Kidney capillary endothelial cell (primary cell): ENCODE data around the gene ELP4.
"Not testable (repeated sequence)": the region's sequence is repeated elsewhere in the genome, so short reads cannot be mapped to it uniquely, and the experiment has no call there.

Experiments used
- DNase-seq: peaks from one replicate; pipeline ENCODE4 v3.0.0-alpha.2; 2018; ENCODE audit warnings: low spot score

ELP4 gene

DNA sequence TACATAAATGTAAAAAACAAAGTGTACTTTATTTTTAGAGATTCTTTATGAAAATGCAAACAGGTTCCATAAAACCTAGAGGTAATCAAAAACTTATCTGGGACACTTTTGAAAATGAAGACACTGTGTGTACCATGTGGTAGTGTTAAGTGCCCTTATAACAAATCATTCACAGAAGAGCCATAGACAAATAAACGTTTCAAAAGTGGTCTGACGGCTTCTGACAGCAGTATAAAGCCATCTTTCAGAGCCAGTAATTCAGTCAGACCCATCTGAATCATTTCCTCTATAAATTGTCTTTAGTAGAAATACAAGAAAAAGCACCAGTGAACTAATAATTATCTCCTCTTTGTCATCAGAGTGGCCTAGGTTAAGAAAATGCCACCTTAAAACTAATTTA lies 201.6 kb downstream of the ELP4 start:
- peak; percentile 5 for DNase-seq

DNA sequence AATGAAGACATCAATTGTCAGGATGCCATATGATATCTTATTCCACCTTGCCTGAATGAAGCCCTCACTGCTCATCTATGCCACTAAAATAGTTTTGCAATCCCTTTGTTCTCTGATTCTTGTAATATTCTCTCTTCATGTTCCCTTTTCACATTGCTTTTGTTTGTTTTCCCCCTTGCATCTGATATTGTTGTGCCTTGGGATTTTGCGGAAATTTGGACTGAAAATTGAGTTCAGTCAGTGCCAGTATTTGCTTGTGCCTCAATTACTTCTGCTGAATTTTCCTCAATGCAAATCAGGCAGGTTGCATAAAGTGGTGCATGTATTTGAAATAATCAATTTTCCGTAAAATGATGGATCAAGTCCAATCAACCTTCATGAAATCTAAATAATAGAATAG lies 203.3 kb downstream of the ELP4 start:
- DNase-seq, result no peak

DNA sequence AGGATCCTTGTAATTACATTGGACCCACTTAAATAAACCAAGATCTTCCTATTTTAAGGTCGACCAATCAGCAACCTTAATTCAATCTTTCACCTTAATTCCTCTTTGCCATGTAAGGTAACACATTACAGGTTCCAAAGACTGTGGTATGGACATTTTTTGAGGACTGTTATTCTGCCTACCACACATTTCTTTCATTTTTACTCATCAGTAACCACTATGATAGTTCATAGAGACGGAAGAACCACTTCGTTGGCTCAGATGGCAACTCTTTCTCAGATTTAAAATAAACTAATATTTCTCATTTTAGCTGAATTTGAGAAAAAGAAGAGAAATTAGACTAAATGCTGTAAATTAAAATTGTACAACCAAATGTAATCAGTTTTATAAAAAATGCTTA lies 205.3 kb downstream of the ELP4 start:
- DNase-seq, result no peak

DNA sequence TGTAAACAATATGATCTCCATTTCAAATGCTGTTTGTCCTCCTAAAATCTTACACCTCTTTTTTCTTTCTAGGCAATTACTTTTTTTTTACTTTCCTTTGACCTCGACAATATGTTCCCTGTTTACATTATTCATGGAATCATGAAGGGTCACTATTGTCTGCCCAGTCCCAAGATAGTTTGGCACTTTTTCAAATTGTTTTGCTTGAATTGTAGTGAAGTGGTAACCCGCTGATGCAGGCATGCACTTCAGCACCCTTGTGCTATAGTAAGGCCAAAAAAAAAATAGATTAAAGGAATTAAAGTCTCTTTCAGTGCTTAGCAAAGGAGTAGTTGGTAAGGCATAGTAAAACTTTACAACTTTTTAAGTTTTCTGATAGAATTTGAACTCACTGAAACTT lies 210.7 kb downstream of the ELP4 start:
- no peak for DNase-seq

DNA sequence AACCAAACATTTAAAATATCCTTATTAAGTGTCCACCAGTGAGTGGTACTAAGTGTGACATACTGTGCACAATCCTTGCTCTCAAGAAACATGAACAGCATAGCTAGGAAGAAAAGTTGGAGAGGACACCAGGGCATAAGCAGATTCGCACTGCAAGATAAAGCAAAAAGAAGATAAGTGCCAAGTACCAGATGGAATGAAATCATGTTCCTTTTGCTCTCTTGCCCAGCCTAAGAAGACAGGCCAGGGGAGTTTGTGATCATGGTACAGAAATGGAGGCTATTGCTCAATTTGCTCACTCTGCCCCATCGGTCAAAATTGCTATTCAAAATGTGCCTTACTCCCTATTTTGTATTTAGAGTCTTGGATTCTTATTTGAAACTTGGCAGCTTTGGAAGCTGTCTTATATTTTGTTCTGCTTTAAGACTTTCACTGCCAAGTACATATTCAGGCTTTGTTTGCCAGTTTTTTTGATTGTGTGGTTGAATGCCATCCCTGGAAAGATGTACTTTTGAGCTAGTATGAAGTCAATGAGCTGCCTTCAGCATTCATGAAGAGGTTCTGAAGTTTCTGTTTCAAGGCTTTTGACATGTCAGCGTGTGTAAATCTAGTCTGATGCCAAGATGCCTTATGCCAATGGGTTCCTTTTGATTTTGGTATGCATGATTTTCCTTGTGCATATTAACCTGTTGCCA lies 211.3 kb downstream of the ELP4 start:
- no peak for DNase-seq

DNA sequence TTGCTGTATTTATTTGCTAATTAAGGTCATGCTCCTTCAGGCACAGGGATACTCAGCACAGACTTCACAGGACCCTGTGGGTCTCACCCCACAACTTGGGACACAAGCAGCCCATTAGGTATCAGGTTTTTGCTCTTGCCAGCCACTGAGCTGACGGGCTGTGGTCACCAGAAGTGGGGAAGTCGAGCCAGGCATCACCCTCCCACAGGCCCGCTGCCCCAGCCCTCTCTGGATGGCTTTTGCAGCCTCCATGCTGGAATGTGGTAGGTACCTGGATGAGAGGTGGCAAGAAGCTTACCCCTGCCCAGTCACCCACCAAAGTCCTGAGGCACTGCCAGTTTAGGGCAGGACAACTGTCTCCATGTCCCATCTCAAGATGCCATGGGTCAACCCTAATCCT lies 213.2 kb downstream of the ELP4 start:
- no peak for DNase-seq

DNA sequence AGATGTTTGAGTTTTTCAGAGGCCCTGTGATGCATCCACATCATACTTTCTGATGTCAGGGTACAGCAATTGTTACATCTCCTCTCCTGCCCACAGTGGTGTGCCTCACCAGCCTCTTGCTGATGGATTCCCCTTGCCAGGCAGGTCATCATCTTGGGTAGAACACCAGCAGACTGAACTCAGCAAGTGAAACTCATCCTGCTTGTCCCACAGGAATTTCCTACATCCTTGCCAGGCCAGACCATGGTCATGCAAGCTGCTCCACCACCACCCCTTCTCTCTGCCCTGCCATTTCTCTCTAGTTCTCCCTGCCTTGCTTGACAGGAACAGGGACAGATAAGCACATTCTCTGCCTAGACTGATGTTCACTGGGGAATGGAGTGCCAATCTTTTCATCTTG lies 215.6 kb downstream of the ELP4 start:
- no peak for DNase-seq

DNA sequence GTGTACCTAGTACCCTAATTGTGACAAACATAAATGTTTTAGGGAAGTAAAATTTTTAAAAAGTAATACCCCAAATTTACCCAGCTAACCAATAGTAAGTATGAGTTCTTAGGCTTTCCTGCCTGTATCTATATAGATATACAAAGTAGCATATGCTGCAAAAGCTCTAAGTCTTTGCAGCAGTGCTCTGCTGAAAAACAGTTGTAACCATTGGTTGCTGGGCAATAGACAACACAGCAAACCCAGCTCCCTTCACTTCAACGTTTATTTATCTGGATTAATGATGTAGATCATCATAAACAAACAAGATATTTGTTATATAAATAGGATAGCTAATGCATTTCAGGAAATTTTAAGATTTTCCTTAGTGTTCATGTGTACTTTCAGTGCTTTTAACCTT lies 218.9 kb downstream of the ELP4 start:
- no peak for DNase-seq

DNA sequence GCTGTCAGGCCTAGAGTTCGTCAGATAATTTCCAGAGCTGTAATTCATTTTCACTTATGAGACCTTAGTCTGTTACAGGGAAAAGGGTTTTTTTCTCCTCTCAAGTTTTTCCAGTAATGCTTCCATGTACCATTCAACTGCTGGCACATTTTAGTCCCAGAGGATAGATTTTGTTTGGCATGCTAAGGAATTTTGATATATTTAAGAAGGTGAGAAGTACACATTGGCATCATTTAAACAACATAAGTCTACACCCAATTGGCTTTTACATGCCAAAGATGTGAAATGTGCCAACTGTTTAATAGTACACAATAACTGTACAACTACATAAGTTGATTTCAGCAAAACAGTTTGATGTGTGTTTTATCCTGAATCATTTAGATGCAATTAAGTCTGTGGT lies 230.6 kb downstream of the ELP4 start:
- no peak for DNase-seq

DNA sequence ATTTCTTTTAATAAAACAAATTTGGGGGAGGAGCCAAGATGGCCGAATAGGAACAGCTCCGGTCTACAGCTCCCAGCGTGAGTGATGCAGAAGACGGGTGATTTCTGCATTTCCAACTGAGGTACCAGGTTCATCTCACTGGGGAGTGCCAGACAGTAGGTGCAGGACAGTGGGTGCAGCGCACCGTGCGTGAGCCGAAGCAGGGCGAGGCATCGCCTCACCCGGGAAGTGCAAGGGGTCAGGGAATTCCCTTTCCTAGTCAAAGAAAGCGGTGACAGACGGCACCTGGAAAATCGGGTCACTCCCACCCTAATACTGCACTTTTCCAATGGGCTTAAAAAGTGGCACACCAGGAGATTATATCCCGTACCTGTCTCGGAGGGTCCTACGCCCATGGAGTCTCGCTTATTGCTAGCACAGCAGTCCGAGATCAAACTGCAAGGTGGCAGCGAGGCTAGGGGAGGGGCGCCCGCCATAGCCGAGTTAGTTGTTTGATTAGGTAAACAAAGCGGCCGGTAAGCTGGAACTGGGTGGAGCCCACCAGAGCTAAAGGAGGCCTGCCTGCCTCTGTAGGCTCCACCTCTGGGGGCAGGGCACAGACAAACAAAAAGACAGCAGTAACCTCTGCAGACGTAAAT lies 231.3 kb downstream of the ELP4 start:
- not testable (repeated sequence) for DNase-seq

DNA sequence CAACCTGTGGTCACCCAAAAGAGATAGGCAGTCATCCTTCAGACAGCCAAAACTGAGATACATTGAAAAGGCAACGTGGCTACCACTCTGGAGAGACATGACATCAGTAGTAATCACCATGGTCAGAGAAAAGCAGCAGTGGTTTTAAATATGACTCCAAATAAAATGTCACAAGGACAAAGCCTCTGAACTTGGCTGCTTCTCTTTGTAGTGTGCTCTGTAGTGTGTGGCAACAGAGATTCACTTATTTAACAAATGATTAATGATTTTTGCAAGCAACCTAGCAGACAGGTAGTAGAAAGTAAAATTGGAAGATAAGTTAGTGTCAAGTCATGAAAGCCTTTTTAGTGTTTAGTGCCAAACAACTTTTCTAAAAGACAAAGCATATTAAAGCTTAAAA lies 238.0 kb downstream of the ELP4 start:
- DNase-seq, result no peak

DNA sequence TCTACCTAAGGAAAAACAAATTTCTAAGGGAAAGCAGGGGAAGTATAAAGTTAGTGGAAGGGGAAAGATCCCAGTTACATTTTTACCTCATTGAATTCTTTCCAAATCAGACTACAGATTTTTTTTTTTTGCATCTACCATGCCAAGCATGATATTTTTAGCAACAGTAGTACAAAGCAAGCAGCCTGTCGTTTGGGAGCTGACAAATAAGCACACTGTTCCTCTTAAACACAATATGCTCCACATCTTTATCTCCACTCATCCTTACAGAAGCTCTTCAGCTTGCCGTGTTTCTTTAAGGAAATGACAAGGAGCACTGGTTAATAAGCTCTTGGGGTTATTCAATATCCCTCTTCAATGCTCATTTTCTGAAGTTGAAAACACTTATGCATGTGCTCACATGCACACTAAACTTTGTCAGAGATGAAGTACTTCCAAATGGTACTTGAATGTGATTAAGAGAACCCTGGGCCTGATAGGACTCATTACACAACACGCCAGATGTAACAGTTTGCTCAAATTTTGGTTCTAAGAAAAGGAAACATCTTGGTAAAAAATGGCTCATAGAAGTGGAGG lies 247.8 kb downstream of the ELP4 start:
- DNase-seq, result no peak

DNA sequence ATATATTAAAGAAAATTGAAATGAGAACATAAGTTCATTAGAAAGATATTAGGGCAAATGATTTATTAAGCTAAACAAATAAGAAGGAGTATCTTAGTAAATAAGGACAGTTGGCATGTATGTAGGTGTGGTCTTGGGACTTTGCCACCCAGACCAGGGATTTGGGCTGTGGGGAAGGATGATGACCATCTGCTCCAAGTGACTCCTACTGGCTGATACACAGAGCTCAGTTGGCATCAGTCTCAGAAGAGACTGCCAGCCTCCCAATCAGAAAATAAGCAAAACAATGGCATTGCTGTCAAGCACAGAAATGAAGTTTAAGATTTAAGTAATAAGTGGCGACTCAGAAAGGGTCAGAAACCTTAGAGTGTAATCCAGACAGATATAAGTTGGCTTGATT lies 252.1 kb downstream of the ELP4 start:
- no peak for DNase-seq

DNA sequence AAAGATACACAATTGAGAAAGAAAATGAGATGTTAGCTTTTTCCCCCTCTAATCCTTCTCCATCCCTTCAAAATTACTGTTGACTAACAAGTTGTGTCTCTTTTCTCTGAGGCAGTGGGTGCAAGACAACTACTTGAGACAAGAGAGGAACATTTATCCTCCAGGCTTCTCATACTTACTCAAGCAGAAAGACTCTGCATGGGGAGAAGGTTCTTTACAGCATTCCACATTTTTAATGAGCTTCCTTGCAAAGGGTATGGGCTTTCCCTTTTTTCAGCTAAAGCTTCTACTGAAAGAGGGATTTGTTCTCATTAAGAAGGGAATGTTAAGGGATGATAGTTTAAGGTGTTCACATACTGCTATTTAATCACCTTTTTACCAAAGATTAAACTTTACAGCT lies 253.7 kb downstream of the ELP4 start:
- DNase-seq, result no peak

DNA sequence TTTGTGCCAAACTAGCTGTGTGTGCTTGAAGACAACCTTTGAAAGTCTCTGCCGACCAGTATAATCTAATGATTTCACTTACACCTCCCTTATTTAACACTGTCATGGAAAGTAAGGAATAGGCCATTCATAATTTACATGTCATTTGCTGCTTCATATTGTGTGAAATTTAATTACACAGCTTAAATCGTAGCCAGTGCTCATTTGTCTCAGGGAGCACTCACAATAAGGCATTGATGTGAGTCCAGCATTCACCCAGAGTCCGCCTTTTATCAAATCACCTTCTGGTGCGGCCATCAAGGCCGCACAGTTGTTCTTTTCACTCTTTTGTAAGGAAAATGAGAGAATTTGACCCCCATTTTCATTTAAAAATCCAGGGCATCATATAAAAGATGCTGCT lies 254.7 kb downstream of the ELP4 start:
- DNase-seq, result no peak

DNA sequence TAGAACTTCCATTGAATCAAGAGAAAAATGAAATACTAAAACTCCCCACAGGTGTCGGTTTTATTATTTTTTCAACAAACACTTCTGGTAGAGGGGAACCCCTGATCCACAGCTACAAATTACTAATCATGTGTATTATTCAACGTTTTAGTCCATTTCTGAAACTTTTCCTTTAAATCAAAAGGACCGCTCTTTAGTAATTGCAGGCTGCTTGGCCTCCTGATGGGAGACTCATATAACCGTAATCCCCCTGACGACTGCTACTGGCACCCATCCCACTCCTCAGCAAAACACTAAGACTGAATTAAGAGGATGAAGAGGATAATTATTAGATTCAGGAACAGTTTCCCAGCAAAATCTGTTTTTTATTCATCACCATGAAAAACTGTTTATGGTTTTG lies 255.2 kb downstream of the ELP4 start:
- no peak for DNase-seq

DNA sequence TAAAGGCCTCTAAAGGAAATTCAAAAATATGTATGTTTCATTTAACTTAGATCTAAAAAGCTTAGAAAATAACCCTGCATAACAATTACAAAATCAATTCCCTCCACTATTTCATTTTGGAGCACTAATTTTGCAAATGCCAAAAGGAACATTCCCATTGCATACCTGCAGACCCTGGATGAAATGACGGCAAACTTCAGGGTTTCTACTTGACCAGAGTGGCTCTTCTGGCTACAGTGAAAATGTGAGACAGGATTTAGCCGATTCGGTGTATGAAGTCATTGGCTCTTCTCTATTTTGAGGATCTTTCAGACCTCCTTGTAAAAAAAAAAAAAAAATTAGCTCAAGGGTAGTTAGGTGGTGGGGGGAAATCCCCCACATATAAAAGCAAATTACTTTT lies 257.5 kb downstream of the ELP4 start:
- no peak for DNase-seq

DNA sequence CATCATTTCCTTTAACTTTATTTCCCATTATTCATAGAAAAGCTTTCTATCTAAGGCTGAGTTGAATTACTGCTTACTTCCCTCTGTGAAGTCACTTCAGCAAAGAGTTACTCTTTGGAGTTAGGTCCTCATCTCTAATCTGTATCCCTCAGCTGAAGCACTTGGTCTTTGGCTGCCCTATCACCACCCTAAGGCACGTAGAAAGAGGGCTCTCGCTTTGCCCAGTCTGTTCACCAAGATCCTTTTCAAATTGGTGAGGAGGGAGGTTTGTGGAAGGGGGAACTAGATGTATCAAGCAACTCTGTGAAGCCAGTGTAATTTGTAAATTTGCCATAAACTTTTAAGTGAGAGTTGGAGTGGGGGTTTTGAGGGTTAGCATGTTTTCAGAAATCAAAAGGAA lies 258.1 kb downstream of the ELP4 start:
- DNase-seq, result no peak

DNA sequence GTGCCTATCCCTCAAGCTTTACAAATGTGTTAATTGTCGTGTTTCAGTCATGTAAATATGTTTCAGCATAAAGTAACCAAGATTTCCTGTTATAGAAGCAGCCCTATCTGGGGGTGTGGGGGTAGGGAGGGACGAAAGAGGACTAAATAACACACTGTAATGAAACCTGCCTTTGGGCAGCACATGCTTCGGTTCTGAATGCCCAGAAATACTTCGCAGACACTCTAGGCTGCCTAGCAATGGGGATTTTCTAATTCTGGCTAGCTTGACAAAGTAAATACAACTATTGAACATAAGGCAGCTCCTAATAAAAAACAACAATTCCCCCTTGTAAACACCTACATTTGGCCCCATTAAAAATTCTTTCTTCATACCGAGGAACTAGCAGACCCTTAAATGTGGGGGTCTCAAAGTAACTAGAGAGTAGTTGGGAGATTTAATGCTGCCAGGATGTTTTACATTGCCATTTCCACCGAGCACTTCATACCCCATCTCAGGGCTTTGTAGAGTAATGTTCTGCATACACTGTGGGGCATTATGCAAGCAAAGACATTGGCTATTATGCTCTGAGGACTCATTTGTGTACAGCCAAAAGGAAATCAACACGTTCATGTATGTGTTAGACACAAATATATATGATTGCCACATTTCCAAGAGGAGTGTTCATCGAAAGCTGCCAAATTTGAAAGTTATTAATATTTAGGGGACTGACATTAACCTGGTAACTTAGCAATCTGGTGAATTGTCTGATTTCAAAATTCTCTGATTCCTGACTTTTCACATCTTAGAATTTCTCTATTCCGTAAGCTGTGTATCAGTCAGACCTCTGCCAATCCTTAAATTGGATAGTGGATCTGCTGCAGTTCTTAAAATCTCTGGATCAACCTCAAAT lies 259.4 kb downstream of the ELP4 start:
- DNase-seq, result no peak

DNA sequence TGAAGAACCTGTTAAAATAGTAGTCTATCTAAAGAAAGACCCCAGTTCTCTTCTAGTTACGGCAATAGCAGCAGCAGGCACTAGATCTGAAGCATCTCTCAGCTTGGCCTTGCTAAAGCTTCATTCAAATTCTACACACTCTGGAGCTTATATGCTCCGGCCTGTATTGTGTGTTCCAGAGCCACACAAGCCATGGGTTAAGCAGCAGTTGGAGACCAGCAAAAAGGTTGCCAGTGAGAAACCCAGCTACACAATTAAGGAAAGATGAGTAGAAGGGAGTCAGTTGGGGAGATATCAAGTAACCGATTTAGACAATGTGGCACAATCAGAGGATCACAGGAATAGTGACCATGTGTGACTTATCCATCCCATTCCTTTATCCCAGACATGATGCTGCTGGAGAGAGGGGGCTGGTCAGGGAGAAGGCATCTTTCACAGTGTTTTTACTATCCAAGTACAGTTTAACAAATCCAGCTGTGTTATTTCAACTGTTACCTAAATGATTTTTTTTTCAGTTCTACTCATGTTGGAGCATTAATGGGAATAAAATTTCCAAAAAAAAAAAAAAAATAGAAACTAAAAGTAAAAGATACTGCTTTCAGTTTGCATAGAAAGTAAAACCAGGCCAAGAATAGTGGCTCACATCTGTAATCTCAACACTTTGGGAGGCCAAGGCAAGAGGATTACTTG lies 260.6 kb downstream of the ELP4 start:
- DNase-seq, result no peak

DNA sequence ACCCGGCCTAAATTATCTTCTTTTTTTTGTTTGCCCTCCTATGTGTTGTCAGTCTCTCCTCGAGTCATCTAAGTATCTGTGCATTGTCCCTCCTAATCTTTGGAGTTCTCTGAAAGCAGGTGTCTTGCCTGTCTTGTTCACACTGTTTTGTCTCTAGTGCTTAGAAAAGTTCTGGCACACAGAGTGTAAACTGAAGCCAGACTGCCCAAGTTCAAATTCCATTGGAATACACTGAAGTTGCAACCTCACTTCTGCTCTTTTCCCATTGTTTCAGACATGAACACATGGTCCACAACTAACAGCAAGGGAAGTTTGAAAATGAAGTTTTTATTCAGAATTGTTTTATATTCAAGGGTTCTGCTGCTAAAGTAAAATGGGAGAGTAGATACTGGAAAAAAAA lies 262.8 kb downstream of the ELP4 start:
- DNase-seq, result no peak

DNA sequence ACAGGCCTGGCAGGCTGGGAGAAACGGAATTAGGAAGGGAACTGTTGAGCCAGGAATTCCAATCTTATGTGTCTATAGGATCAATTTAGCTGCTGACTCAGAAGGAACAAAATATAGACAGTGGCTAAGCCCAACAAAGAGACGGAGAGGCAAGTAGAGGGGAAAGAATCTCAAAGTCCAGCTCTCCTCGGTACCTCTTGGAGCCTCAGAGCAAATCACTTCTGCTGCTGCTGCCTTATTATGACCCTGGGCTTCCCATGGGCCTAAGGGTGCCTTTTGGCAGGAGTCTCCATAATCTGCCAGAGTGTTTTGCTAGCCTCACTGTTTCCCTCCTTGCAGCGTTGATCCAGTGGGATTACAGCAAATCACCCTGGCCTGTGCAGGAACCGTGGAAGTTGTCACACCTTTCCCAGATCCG lies 269.8 kb downstream of the ELP4 start:
- no peak for DNase-seq
